Dermis microvascular lymphatic vessel endothelial cell (primary cell): ENCODE data around the gene DCUN1D3. TPM values are rescaled to one million over a fixed set of nuclear protein-coding genes. Genes with fewer than 3 reads are reported as not detected.
"Not testable (repeated sequence)": the region's sequence is repeated elsewhere in the genome, so short reads cannot be mapped to it uniquely, and the experiment has no call there.

Source experiments
- DNase-seq, 2 donors: peaks; one replicate each; pipeline versions ENCODE4 v3.0.0 to v3.0.0-alpha.2; 2010; ENCODE audit warnings: low read depth in 2 of 2
- total RNA-seq: library from RNA; depleted of rRNA; stranded (reverse); fragments of >200 nt; gene quantifications from 2 replicates; pipeline ENCODE4 v1.2.1, GENCODE V29; 2014

DCUN1D3 gene
- 15.5 and 21.5 TPM in 2 replicates for total RNA-seq

GRCh38 chr16:20900299-20901067 is at the start of gene DCUN1D3, which contains the start of gene LYRM1:
Gene DCUN1D3, minus strand, starts transcription at chr16:20900358. Its CDS starts 37,820 bp downstream, at chr16:20862538.
Gene LYRM1, plus strand, starts transcription at chr16:20900771. Its CDS starts 14,785 bp downstream, at chr16:20915556.
- peak; percentile 97 to 99 for DNase-seq

- DNase-seq, result no peak
Observed at GRCh38 chr16:20949660-20950059, 49.5 kb upstream of the DCUN1D3 start.

- DNase-seq, result no peak
Observed at GRCh38 chr16:20948444-20948843, 48.3 kb upstream of the DCUN1D3 start.

GRCh38 chr16:20946015-20946629 is 46.0 kb upstream of the DCUN1D3 start:
- DNase-seq, result no peak

- DNase-seq, result not testable (repeated sequence)
Observed at GRCh38 chr16:20945575-20945875, 45.4 kb upstream of the DCUN1D3 start.

GRCh38 chr16:20944861-20945574 is 44.9 kb upstream of the DCUN1D3 start:
- peak in 1 of 2 donors; percentile 25 for DNase-seq

- DNase-seq, result no peak
Observed at GRCh38 chr16:20942256-20942655, 42.1 kb upstream of the DCUN1D3 start.

- DNase-seq, result no peak
Observed at GRCh38 chr16:20941636-20941926, 41.4 kb upstream of the DCUN1D3 start.

GRCh38 chr16:20940871-20941635 is 40.9 kb upstream of the DCUN1D3 start:
- DNase-seq, result no peak

- DNase-seq, result no peak
Observed at GRCh38 chr16:20939611-20940010, 39.5 kb upstream of the DCUN1D3 start.

GRCh38 chr16:20938426-20938825 is 38.3 kb upstream of the DCUN1D3 start:
- peak in 1 of 2 donors; percentile 9 for DNase-seq

GRCh38 chr16:20937736-20938135 is 37.6 kb upstream of the DCUN1D3 start:
- no peak for DNase-seq

GRCh38 chr16:20933589-20933988 is 33.4 kb upstream of the DCUN1D3 start:
- no peak for DNase-seq

- DNase-seq, result no peak
Observed at GRCh38 chr16:20931066-20931600, 31.0 kb upstream of the DCUN1D3 start.

- no peak for DNase-seq
Observed at GRCh38 chr16:20930365-20930690, 30.2 kb upstream of the DCUN1D3 start.

- not testable (repeated sequence) for DNase-seq
Observed at GRCh38 chr16:20929676-20930364, 29.7 kb upstream of the DCUN1D3 start.

- no peak for DNase-seq
Observed at GRCh38 chr16:20928774-20929411, 28.7 kb upstream of the DCUN1D3 start.

GRCh38 chr16:20925751-20926150 is 25.6 kb upstream of the DCUN1D3 start:
- no peak for DNase-seq

GRCh38 chr16:20923876-20924275 is 23.7 kb upstream of the DCUN1D3 start:
- DNase-seq, result no peak

- DNase-seq, result no peak
Observed at GRCh38 chr16:20920799-20921198, 20.6 kb upstream of the DCUN1D3 start.

- no peak for DNase-seq
Observed at GRCh38 chr16:20920091-20920490, 19.9 kb upstream of the DCUN1D3 start.
